C4-2B (cell line): ENCODE data around the gene LITAF.

Experiments used
- CTCF ChIP-seq: fragments of 450-650 bp; conservative IDR thresholded peaks from 2 replicates; pipeline ENCODE4 v1.5.1; 2017; ENCODE audit warnings: mild to moderate bottlenecking
- ZFX ChIP-seq: fragments of 450-650 bp; IDR thresholded peaks from 2 replicates; pipeline ENCODE4 v1.6.1; 2017

DNA sequence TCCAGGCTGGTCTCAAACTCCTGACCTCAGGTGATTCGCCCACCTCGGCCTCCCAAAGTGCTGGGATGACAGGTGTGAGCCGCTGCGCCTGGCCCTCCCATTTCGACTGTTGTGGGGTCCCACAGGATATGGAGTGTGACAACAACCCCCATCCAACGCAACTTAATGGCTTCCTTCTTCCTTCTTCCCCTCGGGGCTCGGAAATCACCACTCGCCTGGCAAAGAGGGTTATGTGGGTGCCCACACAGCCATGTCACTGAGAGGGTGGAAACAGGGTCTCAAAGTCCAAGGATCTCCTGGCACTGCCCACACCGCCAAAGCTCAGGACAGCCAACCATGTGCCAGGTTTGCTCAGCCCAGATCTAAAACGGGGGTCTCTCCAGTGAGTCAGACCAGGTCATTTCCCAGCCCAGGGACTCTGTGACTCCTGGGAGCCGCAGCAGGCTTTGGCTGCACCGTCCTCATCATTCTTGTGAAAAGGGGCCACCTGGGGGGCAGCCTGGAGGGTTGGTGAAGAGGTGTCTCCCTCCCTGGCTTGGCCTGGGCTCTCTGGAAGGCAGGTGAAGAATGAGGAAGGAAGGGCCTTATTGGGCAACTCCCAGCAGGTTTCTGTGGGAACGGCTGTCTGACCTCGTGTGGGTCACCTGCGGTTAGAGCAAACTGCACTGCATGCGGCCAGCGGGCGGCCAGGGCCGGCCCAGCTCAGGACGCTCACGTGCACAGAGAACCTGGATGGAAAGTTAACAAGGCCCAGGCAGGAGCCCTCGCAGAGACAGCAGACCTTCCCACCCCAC, 25.3 kb upstream of the LITAF start:
- TF ChIP-seq CTCF: no peak
- no peak for TF ChIP-seq ZFX
